ENCODE data around the gene NGEF.
"Not testable (repeated sequence)": the region's sequence is repeated elsewhere in the genome, so short reads cannot be mapped to it uniquely, and the experiment has no call there.

NGEF gene

GRCh38 chr2:233021771-233022170 is 8.7 kb upstream of the NGEF start:
- no peak for DNase-seq (ENCODE audit: low read depth in 2 of 2)

GRCh38 chr2:233020454-233020853 is 7.4 kb upstream of the NGEF start:
- DNase-seq (ENCODE audit: low read depth in 2 of 2), result no peak

GRCh38 chr2:233019610-233020009 is 6.6 kb upstream of the NGEF start:
- DNase-seq (ENCODE audit: low read depth in 2 of 2), result not testable (repeated sequence)

GRCh38 chr2:233017947-233018346 is 4.9 kb upstream of the NGEF start:
- no peak for DNase-seq (ENCODE audit: low read depth in 2 of 2)

GRCh38 chr2:233015019-233015645 is 2.1 kb upstream of the NGEF start:
- no peak for DNase-seq (ENCODE audit: low read depth in 2 of 2)

GRCh38 chr2:233013650-233014049 is 594 bp upstream of the NGEF start:
- no peak for DNase-seq (ENCODE audit: low read depth in 2 of 2)

GRCh38 chr2:233012301-233012971 is 620 bp downstream of the NGEF start:
- no peak for DNase-seq (ENCODE audit: low read depth in 2 of 2)

GRCh38 chr2:233011702-233012131 is 1.3 kb downstream of the NGEF start:
- no peak for DNase-seq (ENCODE audit: low read depth in 2 of 2)

- no peak for DNase-seq (ENCODE audit: low read depth in 2 of 2)
These were observed 1.8 kb downstream of the NGEF start for GRCh38 chr2:233011268-233011650.

GRCh38 chr2:233010569-233011267 is 2.3 kb downstream of the NGEF start:
- DNase-seq (ENCODE audit: low read depth in 2 of 2), result no peak

- no peak for DNase-seq (ENCODE audit: low read depth in 2 of 2)
These were observed 3.4 kb downstream of the NGEF start for GRCh38 chr2:233009661-233010060.

- no peak for DNase-seq (ENCODE audit: low read depth in 2 of 2)
These were observed 5.3 kb downstream of the NGEF start for GRCh38 chr2:233007739-233008138.

- DNase-seq (ENCODE audit: low read depth in 2 of 2), result no peak
These were observed 5.8 kb downstream of the NGEF start for GRCh38 chr2:233007270-233007669.

GRCh38 chr2:233006648-233007047 is 6.4 kb downstream of the NGEF start:
- DNase-seq (ENCODE audit: low read depth in 2 of 2), result no peak

- DNase-seq (ENCODE audit: low read depth in 2 of 2), result no peak
These were observed 8.0 kb downstream of the NGEF start for GRCh38 chr2:233005096-233005495.

- no peak for DNase-seq (ENCODE audit: low read depth in 2 of 2)
These were observed 9.1 kb downstream of the NGEF start for GRCh38 chr2:233003658-233004555.

- no peak for DNase-seq (ENCODE audit: low read depth in 2 of 2)
These were observed 10.0 kb downstream of the NGEF start for GRCh38 chr2:233002829-233003657.

- no peak for DNase-seq (ENCODE audit: low read depth in 2 of 2)
These were observed 11.9 kb downstream of the NGEF start for GRCh38 chr2:233000886-233001750.

- DNase-seq (ENCODE audit: low read depth in 2 of 2), result no peak
These were observed 13.7 kb downstream of the NGEF start for GRCh38 chr2:232999354-232999753.

- no peak for DNase-seq (ENCODE audit: low read depth in 2 of 2)
These were observed 14.4 kb downstream of the NGEF start for GRCh38 chr2:232998666-232998985.
